Measurements from ENCODE around the gene NIPAL3. TPM values are rescaled to one million over a fixed set of nuclear protein-coding genes. Genes with fewer than 3 reads are reported as not detected.
A peak's percentile ranks its signal among the peaks of the same experiment; 100 is the strongest.

Gene NIPAL3
- total RNA-seq, 1 donor from 2014 or later = 30.1 TPM

DNA sequence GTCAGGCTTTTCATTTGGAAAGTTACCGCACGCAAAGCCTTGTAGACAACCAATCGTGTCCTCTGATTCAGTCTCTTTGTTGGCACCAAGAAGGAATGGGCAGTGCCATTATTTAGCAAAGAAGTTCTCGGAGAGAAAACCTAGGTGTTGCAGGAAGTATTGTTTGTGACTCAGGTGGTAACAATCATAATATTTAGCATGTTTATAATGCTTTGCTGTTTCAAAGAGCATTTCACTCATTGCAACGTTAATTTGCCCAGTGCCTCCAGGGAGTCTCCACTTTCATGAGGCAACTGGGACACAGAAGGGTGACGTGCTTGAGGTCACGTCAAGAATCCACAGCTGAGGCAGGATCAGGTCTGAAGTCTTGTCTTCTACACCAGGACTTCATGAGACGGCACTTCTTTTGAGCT is 33.4 kb upstream of the NIPAL3 start:
- TF ChIP-seq, protein P1, sequence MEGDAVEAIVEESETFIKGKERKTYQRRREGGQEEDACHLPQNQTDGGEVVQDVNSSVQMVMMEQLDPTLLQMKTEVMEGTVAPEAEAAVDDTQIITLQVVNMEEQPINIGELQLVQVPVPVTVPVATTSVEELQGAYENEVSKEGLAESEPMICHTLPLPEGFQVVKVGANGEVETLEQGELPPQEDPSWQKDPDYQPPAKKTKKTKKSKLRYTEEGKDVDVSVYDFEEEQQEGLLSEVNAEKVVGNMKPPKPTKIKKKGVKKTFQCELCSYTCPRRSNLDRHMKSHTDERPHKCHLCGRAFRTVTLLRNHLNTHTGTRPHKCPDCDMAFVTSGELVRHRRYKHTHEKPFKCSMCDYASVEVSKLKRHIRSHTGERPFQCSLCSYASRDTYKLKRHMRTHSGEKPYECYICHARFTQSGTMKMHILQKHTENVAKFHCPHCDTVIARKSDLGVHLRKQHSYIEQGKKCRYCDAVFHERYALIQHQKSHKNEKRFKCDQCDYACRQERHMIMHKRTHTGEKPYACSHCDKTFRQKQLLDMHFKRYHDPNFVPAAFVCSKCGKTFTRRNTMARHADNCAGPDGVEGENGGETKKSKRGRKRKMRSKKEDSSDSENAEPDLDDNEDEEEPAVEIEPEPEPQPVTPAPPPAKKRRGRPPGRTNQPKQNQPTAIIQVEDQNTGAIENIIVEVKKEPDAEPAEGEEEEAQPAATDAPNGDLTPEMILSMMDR (IDR thresholded peaks at IDR 0.05; ENCODE audit: borderline replicate concordance) = no peak
- Histone ChIP-seq H3K4me3 (no peak overlapping the region), H3K36me3 (peaks cover 32% of the 10 kb centered on the region), H3K9me3 (replicated peaks) (no peaks in the 10 kb centered on the region), H3K4me1 (peaks cover 13% of the 10 kb centered on the region), H3K27me3 (ENCODE audit: low read depth) (no peaks in the 10 kb centered on the region), H3K27ac (replicated peaks) (no peak overlapping the region)
- no peak for DNase-seq
- intact Hi-C loops (cut with micrococcal nuclease) = no loop called here

DNA sequence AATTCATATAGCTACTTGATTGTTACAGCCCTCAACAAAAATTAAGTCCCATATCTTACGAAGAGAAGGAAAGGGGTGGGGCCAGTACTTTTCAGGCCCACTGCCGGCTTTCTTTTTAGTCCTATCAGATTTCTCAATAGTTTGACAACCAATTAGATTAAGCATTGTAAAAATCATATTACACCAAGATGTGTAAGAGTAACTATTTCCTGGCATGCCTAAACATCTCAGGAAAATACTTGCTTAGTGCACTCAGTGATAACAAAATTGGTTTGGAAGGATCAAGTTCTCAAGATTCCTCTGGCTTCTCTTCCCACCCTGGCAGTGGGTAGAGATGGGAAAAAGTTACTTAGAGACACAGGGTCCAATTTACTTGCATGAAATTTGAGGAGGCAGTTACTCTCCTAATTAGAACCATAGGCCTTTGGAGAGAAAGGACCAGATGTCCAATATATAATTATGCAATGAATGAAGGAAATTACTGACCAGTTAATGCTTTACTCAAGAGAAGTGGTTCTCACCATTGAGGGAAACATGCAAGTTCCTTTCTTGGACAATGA is 32.1 kb upstream of the NIPAL3 start:
- H3K4me3 ChIP-seq = no peak overlapping the region
- peaks cover 13% of the 10 kb centered on the region for H3K4me1 ChIP-seq
- H3K36me3 ChIP-seq = peaks cover 23% of the 10 kb centered on the region
- no peaks in the 10 kb centered on the region for H3K27me3 ChIP-seq (ENCODE audit: low read depth)
- H3K9me3 ChIP-seq (replicated peaks) = no peaks in the 10 kb centered on the region
- no peak overlapping the region for H3K27ac ChIP-seq (replicated peaks)
- TF ChIP-seq, protein P1 (IDR thresholded peaks at IDR 0.05; ENCODE audit: borderline replicate concordance) = no peak
- DNase-seq = no peak
- intact Hi-C loops (cut with micrococcal nuclease) = no loop called here

DNA sequence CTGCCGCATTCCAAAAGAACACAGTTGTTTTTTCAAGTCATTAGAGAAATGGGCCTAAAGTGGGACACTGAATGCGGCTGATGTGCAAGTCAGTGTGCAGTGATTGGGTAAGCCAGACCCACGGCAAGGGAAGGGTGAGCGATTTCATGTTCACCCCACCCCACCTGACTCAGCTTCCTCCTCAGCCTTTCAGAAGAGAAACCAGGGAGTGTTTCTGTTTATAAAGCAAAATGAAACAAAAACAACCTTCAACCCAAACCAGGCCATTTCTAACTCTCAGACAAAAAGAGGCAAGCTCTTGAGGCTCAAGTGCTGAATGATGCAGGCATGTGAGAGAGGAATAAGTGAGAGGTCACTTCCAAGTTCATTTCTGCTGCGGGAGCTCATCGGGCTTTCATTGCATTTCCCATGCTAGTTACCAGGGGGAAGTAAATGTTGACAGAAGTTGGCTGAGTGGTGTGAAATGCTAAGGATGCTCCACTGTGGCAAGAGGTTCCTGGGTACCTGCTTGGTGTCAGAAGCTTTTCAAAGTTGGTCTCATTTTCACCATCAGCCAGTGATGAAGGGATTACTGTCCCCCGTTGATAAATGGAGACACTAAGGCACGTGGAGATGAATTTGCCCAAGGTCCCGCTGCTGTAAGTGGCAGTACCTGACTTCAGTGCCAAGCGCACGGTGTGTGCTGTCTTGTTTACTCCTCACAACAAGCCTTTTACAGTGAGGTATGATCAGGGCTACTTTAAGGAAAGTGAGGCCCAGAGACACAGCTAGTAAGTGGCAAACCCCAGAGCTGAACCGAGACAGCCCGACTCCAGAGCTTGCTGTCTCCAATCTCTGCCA is 31.1 kb upstream of the NIPAL3 start:
- peaks cover 13% of the 10 kb centered on the region for H3K4me1 ChIP-seq
- no peak overlapping the region for H3K4me3 ChIP-seq
- H3K36me3 ChIP-seq = peaks cover 13% of the 10 kb centered on the region
- no peak for DNase-seq
- TF ChIP-seq, protein P1 (IDR thresholded peaks at IDR 0.05; ENCODE audit: borderline replicate concordance) = no peak
- intact Hi-C loops (cut with micrococcal nuclease) = no loop called here
- H3K9me3 ChIP-seq (replicated peaks) = no peaks in the 10 kb centered on the region
- H3K27me3 ChIP-seq (ENCODE audit: low read depth) = no peaks in the 10 kb centered on the region
- peak overlapping the region; percentile 41 for H3K27ac ChIP-seq (replicated peaks)

DNA sequence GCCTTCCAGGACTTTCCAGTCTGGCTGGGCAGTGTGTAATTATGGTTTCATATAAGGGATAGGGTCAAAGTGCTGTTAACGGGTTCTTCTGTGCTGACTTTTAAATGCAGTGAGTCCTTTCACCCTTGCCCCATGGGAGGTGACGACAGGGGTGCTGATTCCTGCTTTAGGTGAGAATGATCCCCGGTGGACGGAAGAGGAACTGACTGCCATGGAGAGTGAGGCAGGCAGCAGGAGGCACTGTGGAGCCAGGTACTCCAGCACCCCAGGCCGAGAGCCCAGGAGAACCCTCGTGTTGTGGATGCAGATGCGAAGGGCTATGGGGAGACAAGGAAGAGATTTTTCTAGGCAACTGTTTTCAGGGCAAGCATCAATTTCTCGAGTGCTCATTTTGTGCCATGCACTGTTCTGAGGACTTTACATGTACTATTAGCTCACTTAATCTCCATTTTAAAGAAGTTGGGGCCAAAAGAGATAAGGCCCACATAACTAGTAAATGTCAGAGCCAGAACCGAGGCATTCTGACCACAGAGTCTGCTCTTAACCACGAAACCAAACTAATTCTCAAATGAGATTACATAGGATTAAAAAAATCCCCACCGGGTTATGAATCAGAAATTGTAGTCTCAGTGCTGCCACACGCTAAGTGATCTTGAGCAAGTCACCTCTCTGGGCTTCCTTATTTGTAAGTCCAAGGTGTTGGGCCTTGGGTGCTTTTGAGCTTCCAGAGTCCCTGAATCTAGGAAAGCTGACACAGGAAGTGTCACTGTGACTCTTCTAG is 30.3 kb upstream of the NIPAL3 start:
- H3K36me3 ChIP-seq = peaks cover 11% of the 10 kb centered on the region
- intact Hi-C loops (cut with micrococcal nuclease) = no loop called here
- no peak for DNase-seq

DNA sequence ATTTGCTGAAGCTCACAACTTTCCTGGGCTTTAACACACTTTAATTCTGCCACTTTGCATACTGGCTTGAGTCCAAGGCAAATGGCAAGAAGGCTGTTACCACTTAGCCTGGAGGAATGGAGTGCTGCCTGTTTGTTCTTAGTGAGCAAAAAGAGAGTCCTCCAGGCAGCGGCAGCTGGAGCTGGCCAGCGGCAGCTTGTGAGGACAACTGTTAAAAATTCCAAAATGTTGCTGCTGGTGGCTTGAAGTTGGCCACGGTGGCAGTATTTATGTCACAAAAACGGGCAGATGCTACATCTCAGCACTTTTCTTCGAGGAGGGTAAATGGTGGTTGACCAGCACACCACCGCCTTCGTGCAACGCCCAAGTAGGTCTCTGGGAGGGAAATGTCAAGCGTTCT is 29.4 kb upstream of the NIPAL3 start:
- intact Hi-C loops (cut with micrococcal nuclease) = no loop called here
- no peak for DNase-seq
- H3K27ac ChIP-seq (replicated peaks) = no peak overlapping the region

More for the DNA sequence above, 30.3 kb upstream of the NIPAL3 start:
- no peaks in the 10 kb centered on the region for H3K27me3 ChIP-seq (ENCODE audit: low read depth)
- H3K4me3 ChIP-seq = no peak overlapping the region
- peaks cover 13% of the 10 kb centered on the region for H3K4me1 ChIP-seq
- H3K9me3 ChIP-seq (replicated peaks) = no peaks in the 10 kb centered on the region
- peak overlapping the region; percentile 41 for H3K27ac ChIP-seq (replicated peaks)
- TF ChIP-seq, protein P1 (IDR thresholded peaks at IDR 0.05; ENCODE audit: borderline replicate concordance) = no peak

More for the DNA sequence above, 29.4 kb upstream of the NIPAL3 start:
- Histone ChIP-seq H3K4me3 (no peak overlapping the region), H3K9me3 (replicated peaks) (no peaks in the 10 kb centered on the region), H3K36me3 (peaks cover 11% of the 10 kb centered on the region), H3K27me3 (ENCODE audit: low read depth) (no peaks in the 10 kb centered on the region), H3K4me1 (peaks cover 18% of the 10 kb centered on the region)
- TF ChIP-seq, protein P1 (IDR thresholded peaks at IDR 0.05; ENCODE audit: borderline replicate concordance) = no peak

All from left ventricle myocardium inferior (tissue), 1 donor.